ENCODE results near the gene NDUFB8.

NDUFB8 gene

GRCh38 chr10:100508691-100509150 is 20.9 kb downstream of the NDUFB8 start:
- FAIRE-seq: peak; percentile 84

GRCh38 chr10:100508266-100508665 is 21.4 kb downstream of the NDUFB8 start:
- FAIRE-seq (no peak), DNase-seq (ENCODE audit: insufficient read length, low spot score) (no peak)

More at GRCh38 chr10:100508691-100509150, 20.9 kb downstream of the NDUFB8 start:
- no peak for DNase-seq (ENCODE audit: insufficient read length, low spot score)

- DNase-seq (ENCODE audit: insufficient read length, low spot score) (no peak), FAIRE-seq (no peak)
Measured at GRCh38 chr10:100507357-100507732, 22.3 kb downstream of the NDUFB8 start.

GRCh38 chr10:100506596-100507356 is 22.9 kb downstream of the NDUFB8 start:
- DNase-seq (ENCODE audit: insufficient read length, low spot score) (no peak), FAIRE-seq (no peak)

GRCh38 chr10:100505164-100505563 is 24.5 kb downstream of the NDUFB8 start:
- DNase-seq (ENCODE audit: insufficient read length, low spot score) (no peak), FAIRE-seq (no peak)

GRCh38 chr10:100504096-100504495 is 25.6 kb downstream of the NDUFB8 start:
- FAIRE-seq (no peak), DNase-seq (ENCODE audit: insufficient read length, low spot score) (no peak)

- no peak for FAIRE-seq
Measured at GRCh38 chr10:100502926-100503494, 26.7 kb downstream of the NDUFB8 start.

GRCh38 chr10:100501423-100501822 is 28.2 kb downstream of the NDUFB8 start:
- no peak for DNase-seq (ENCODE audit: insufficient read length, low spot score)
- no peak for FAIRE-seq

More at GRCh38 chr10:100502926-100503494, 26.7 kb downstream of the NDUFB8 start:
- no peak for DNase-seq (ENCODE audit: insufficient read length, low spot score)

- no peak for DNase-seq (ENCODE audit: insufficient read length, low spot score)
- FAIRE-seq: no peak
Measured at GRCh38 chr10:100498059-100498458, 31.6 kb downstream of the NDUFB8 start.

GRCh38 chr10:100496567-100496966 is 33.1 kb downstream of the NDUFB8 start:
- DNase-seq (ENCODE audit: insufficient read length, low spot score) (no peak), FAIRE-seq (no peak)

GRCh38 chr10:100490531-100490930 is 39.1 kb downstream of the NDUFB8 start:
- DNase-seq (ENCODE audit: insufficient read length, low spot score) (no peak), FAIRE-seq (no peak)

GRCh38 chr10:100489396-100489795 is 40.3 kb downstream of the NDUFB8 start:
- DNase-seq (ENCODE audit: insufficient read length, low spot score) (no peak), FAIRE-seq (no peak)

- no peak for FAIRE-seq
- DNase-seq (ENCODE audit: insufficient read length, low spot score): no peak
Measured at GRCh38 chr10:100487529-100487928, 42.1 kb downstream of the NDUFB8 start.

- no peak for DNase-seq (ENCODE audit: insufficient read length, low spot score)
- no peak for FAIRE-seq
Measured at GRCh38 chr10:100485801-100486495, 43.7 kb downstream of the NDUFB8 start.

- no peak for DNase-seq (ENCODE audit: insufficient read length, low spot score)
- no peak for FAIRE-seq
Measured at GRCh38 chr10:100485366-100485765, 44.3 kb downstream of the NDUFB8 start.

GRCh38 chr10:100483876-100484666 is 45.6 kb downstream of the NDUFB8 start:
- FAIRE-seq: no peak
- no peak for DNase-seq (ENCODE audit: insufficient read length, low spot score)

GRCh38 chr10:100482834-100483185 is 46.9 kb downstream of the NDUFB8 start:
- DNase-seq (ENCODE audit: insufficient read length, low spot score) (no peak), FAIRE-seq (no peak)

GRCh38 chr10:100482181-100482833 is 47.4 kb downstream of the NDUFB8 start:
- FAIRE-seq: peak; percentile 40
- peak; percentile 54 for DNase-seq (ENCODE audit: insufficient read length, low spot score)

GRCh38 chr10:100481462-100482081 is 48.1 kb downstream of the NDUFB8 start:
- DNase-seq (ENCODE audit: insufficient read length, low spot score) (peak; percentile 77), FAIRE-seq (peak; percentile 99)

GRCh38 chr10:100480002-100480401 is 49.7 kb downstream of the NDUFB8 start:
- no peak for DNase-seq (ENCODE audit: insufficient read length, low spot score)

More at GRCh38 chr10:100480002-100480401, 49.7 kb downstream of the NDUFB8 start:
- FAIRE-seq: no peak
